ENCODE measurements around the gene MED15. TPM values are rescaled to one million over a fixed set of nuclear protein-coding genes. Genes with fewer than 3 reads are reported as not detected.

Gene MED15
- total and polyA plus RNA-seq, 2 of the 4 experiments (the other 2 are of a cell fraction), result 19.0 to 68.8 TPM

- no peaks in the 10 kb centered on the region for H3K9me3 ChIP-seq (ENCODE audit: control insufficient read depth, insufficient read depth, low read length)
- no peak overlapping the region for H2BK15ac ChIP-seq (ENCODE audit: low read depth, low read length)
- no peak for TF ChIP-seq POLR2A (IDR thresholded peaks at IDR 0.05; ENCODE audit: low read depth, low read length)
- TF ChIP-seq RCOR1 (IDR thresholded peaks at IDR 0.05; ENCODE audit: insufficient replicate concordance, low read length), result no peak
- no peak for TF ChIP-seq CHD1 (IDR thresholded peaks at IDR 0.05; ENCODE audit: low read depth, low read length)
- TF ChIP-seq NFE2L2 (IDR thresholded peaks at IDR 0.05; ENCODE audit: low read depth, low read length), result no peak
- no peak for TF ChIP-seq ELK1 (IDR thresholded peaks at IDR 0.05; ENCODE audit: borderline replicate concordance, low read depth, low read length)
- no peak for TF ChIP-seq BHLHE40 (IDR thresholded peaks at IDR 0.05; ENCODE audit: low read depth, low read length)
- TF ChIP-seq RFX5 (IDR thresholded peaks at IDR 0.05; ENCODE audit: low read depth, low read length), result no peak
- no peak for TF ChIP-seq CTCF (conservative IDR thresholded peaks at IDR 0.05; ENCODE audit: low read depth, low read length)
- no peak for TF ChIP-seq SMC3 (IDR thresholded peaks at IDR 0.05; ENCODE audit: low read depth, low read length)
- TF ChIP-seq MAZ (IDR thresholded peaks at IDR 0.05; ENCODE audit: borderline replicate concordance, low read depth, low read length), result no peak
- TF ChIP-seq CEBPB (IDR thresholded peaks at IDR 0.05; ENCODE audit: low read depth, low read length), result no peak
- TF ChIP-seq RAD21 (IDR thresholded peaks at IDR 0.05; ENCODE audit: low read length), result no peak
- H4K8ac ChIP-seq (ENCODE audit: low read depth in 2 of 2, low read length in 2 of 2), result no peak overlapping the region
- H3K56ac ChIP-seq (ENCODE audit: extremely low read depth, insufficient read depth, low read length), result no peak overlapping the region
- no peak for DNase-seq
- peaks cover 46 to 86% of the 10 kb centered on the region in 2 experiments for H3K79me1 ChIP-seq (ENCODE audit: low read depth in 1 of 2, low read length in 2 of 2)
- H3K36me3 ChIP-seq (ENCODE audit: control insufficient read depth, insufficient read depth, low read length), result peaks cover 68% of the 10 kb centered on the region
- H2BK5ac ChIP-seq (ENCODE audit: low read depth, low read length, poor library complexity, severe bottlenecking), result no peak overlapping the region
- no peak overlapping the region for H3K27ac ChIP-seq (ENCODE audit: insufficient read depth, low read length)
- no peak overlapping the region for H3K18ac ChIP-seq (ENCODE audit: low read depth, low read length)
- 93% methylated on average over 8 of the region's 11 CpGs; no CpG with 5 or more reads in 1 of the 2 experiments for WGBS, 2 experiments (ENCODE audit: extremely low coverage in 2 of 2, insufficient read length in 1 of 2)
- CTCF ChIA-PET, result interaction anchor here (1.1 kb wide), 1 partner anchor 17 kb away, joined by 3 read pairs; no protein-coding TSS in a partner anchor
- no peak overlapping the region for H4K5ac ChIP-seq (ENCODE audit: low read depth, low read length)
- no peak overlapping the region for H3K23ac ChIP-seq (ENCODE audit: low read depth, low read length)
- H3K4ac ChIP-seq (ENCODE audit: low read depth, low read length), result no peak overlapping the region
- H2AFZ ChIP-seq (replicated peaks; ENCODE audit: low read length, poor library complexity), result no peak overlapping the region
- H2BK20ac ChIP-seq (ENCODE audit: low read depth, low read length), result no peak overlapping the region
- POLR2A ChIA-PET (ENCODE audit: unreplicated experiment), result no interaction called here
- peaks cover 68% of the 10 kb centered on the region for H4K20me1 ChIP-seq (ENCODE audit: insufficient read depth, low read length)
- H3K4me2 ChIP-seq (ENCODE audit: low read depth, low read length), result no peak overlapping the region
- no peak for ATAC-seq (ENCODE audit: low read depth)
- no peak overlapping the region for H3K9ac ChIP-seq (ENCODE audit: low read depth, low read length)
- H3K14ac ChIP-seq (replicated peaks; ENCODE audit: low read depth, low read length), result no peak overlapping the region
- no peaks in the 10 kb centered on the region for H3K27me3 ChIP-seq (ENCODE audit: control insufficient read depth, insufficient read depth, low read length)
- H3K4me3 ChIP-seq (ENCODE audit: insufficient read depth, low read depth, low read length), result no peak overlapping the region
- H2AK9ac ChIP-seq (replicated peaks; ENCODE audit: low read depth, low read length, poor library complexity), result no peak overlapping the region
- no peak overlapping the region for H2BK120ac ChIP-seq (ENCODE audit: low read depth, low read length)
- in situ Hi-C loops (cut with MboI; ENCODE audit: low sequenced_read_pairs) (no loop called here), intact Hi-C loops (cut with micrococcal nuclease) (no loop called here), dilution Hi-C loops (cut with HindIII; ENCODE audit: low sequenced_read_pairs, unreplicated experiment) (no loop called here)
- H3K9me1 ChIP-seq (ENCODE audit: insufficient read depth, low read length), result peaks cover 43% of the 10 kb centered on the region
- H2AK5ac ChIP-seq (ENCODE audit: low read depth, low read length), result no peak overlapping the region
- no peak overlapping the region for H4K91ac ChIP-seq (ENCODE audit: insufficient read depth, low read depth, low read length)
- no TSS peak for BruUV-seq (replicated peaks)
- H3K4me1 ChIP-seq (ENCODE audit: control insufficient read depth, insufficient read depth, low read length), result peaks cover 33% of the 10 kb centered on the region
Measured at GRCh38 chr22:20572132-20572802, 64.9 kb downstream of the MED15 start.

All from IMR-90 (cell line).